ENCODE results near the gene PCDHA1.

The PCDHA1 gene

GRCh38 chr5:140835622-140836510 is 49.9 kb downstream of the PCDHA1 start (continued):
- TF ChIP-seq ZNF626 (tag by site-specific recombination; IDR thresholded peaks at IDR 0.05) (no peak), GFI1B (tag by site-specific recombination; IDR thresholded peaks at IDR 0.05) (no peak), ZNF341 (tag by site-specific recombination; IDR thresholded peaks at IDR 0.05; ENCODE audit: low read depth) (no peak), ZFP41 (tag by site-specific recombination; IDR thresholded peaks at IDR 0.05; ENCODE audit: borderline replicate concordance) (no peak), ZSCAN16 (tag by site-specific recombination; IDR thresholded peaks at IDR 0.05) (no peak)

GRCh38 chr5:140840978-140841962 is 55.3 kb downstream of the PCDHA1 start, which contains the start of gene PCDHA8:
TSS of gene PCDHA8 (plus strand) at chr5:140841187. CDS start at chr5:140841322, 135 bp downstream.
- peak; percentile 52 for TF ChIP-seq ZNF654 (tag by site-specific recombination; IDR thresholded peaks at IDR 0.05; ENCODE audit: low read depth)
- TF ChIP-seq AEBP2 (tag by site-specific recombination; IDR thresholded peaks at IDR 0.05; ENCODE audit: borderline replicate concordance) = no peak
- H3K9me3 ChIP-seq (ENCODE audit: control insufficient read depth, insufficient read depth, low read depth, low read length) = no peaks in the 10 kb centered on the region
- POLR2A ChIA-PET = no interaction called here
- H3K27ac ChIP-seq (ENCODE audit: extremely low read depth, low read depth, low read length) = no peak within 1 kb of the TSS
- no peaks in the 10 kb centered on the region for H3K4me1 ChIP-seq (ENCODE audit: control insufficient read depth, insufficient read depth, low read length)
- CTCF ChIA-PET = interaction anchor here (0.6 to 3.9 kb wide), 23 partner anchors 10 to 326 kb away, joined by 3 to 24 read pairs (median 4); partner anchors contain the start of genes PCDHA10, PCDHA13, PCDHA2 and PCDHA5
- no peaks in the 10 kb centered on the region for H3K36me3 ChIP-seq (ENCODE audit: control insufficient read depth in 2 of 2, insufficient read depth in 1 of 2, low read length in 2 of 2)
- H3K4me3 ChIP-seq (ENCODE audit: low read depth, low read length) = no peak within 1 kb of the TSS

- H3K27ac ChIP-seq (ENCODE audit: extremely low read depth, low read depth, low read length) = no peak overlapping the region
- H3K4me3 ChIP-seq (ENCODE audit: low read depth, low read length) = no peak overlapping the region
- H3K4me1 ChIP-seq (ENCODE audit: control insufficient read depth, insufficient read depth, low read length) = no peaks in the 10 kb centered on the region
- CTCF ChIA-PET = interaction anchor here (0.5 kb wide), 1 partner anchor 39 kb away, joined by 3 read pairs; the partner anchor contains the start of gene PCDHA13
- POLR2A ChIA-PET = no interaction called here
- H3K36me3 ChIP-seq (ENCODE audit: control insufficient read depth in 2 of 2, insufficient read depth in 1 of 2, low read length in 2 of 2) = no peaks in the 10 kb centered on the region
- H3K9me3 ChIP-seq (ENCODE audit: control insufficient read depth, insufficient read depth, low read depth, low read length) = no peaks in the 10 kb centered on the region
- TF ChIP-seq ZSCAN4 (tag by site-specific recombination; IDR thresholded peaks at IDR 0.05) (no peak), WT1 (tag by site-specific recombination; IDR thresholded peaks at IDR 0.05) (no peak), ZNF514 (tag by site-specific recombination; IDR thresholded peaks at IDR 0.05) (no peak), GLI2 (tag by site-specific recombination; IDR thresholded peaks at IDR 0.05; ENCODE audit: borderline replicate concordance, low read depth) (no peak), ZNF121 (tag by site-specific recombination; IDR thresholded peaks at IDR 0.05) (no peak), ZNF621 (tag by site-specific recombination; IDR thresholded peaks at IDR 0.05) (no peak), ZNF157 (tag by site-specific recombination; IDR thresholded peaks at IDR 0.05) (no peak), ZBTB49 (tag by site-specific recombination; IDR thresholded peaks at IDR 0.05; ENCODE audit: low read depth) (no peak), ZNF792 (tag by site-specific recombination; IDR thresholded peaks at IDR 0.05) (no peak), ZNF133 (tag by site-specific recombination; IDR thresholded peaks at IDR 0.05) (no peak), ZNF580 (tag by site-specific recombination; IDR thresholded peaks at IDR 0.05) (no peak), ZNF138 (tag by site-specific recombination; IDR thresholded peaks at IDR 0.05; ENCODE audit: borderline replicate concordance) (no peak), ZNF837 (tag by site-specific recombination; IDR thresholded peaks at IDR 0.05) (no peak), ZSCAN5A (tag by site-specific recombination; IDR thresholded peaks at IDR 0.05) (no peak)
Observed at GRCh38 chr5:140842798-140843733, 57.1 kb downstream of the PCDHA1 start.
